MM.1S (cell line): ENCODE results near the gene PALM2AKAP2.
A peak's percentile ranks its signal among the peaks of the same experiment; 100 is the strongest.

ENCODE experiments used
- DNase-seq: peaks from one replicate; pipeline ENCODE4 v3.0.0-alpha.2; 2015
- H2AFZ ChIP-seq: fragments of 300-600 bp; sonication (generic); 2 replicates; pipeline ENCODE4 v1.6.0; 2016; ENCODE audit warnings: antibody characterized with exemption, low read length
- H3F3A ChIP-seq: fragments of 300-600 bp; sonication (generic); 2 replicates; pipeline ENCODE4 v1.6.1; 2016; ENCODE audit warnings: mild to moderate bottlenecking, antibody characterized with exemption, low read length, moderate library complexity, mixed read lengths; ENCODE audit not compliant: insufficient read depth
- H3K27ac ChIP-seq: fragments of 300-600 bp; sonication (generic); 2 replicates; pipeline ENCODE4 v1.5.1; 2016; ENCODE audit warnings: mild to moderate bottlenecking, low read length
- H3K27me3 ChIP-seq: fragments of 300-600 bp; sonication (generic); replicated peaks from 2 replicates; pipeline ENCODE4 v1.6.0; 2016; ENCODE audit warnings: low read length; ENCODE audit not compliant: insufficient read depth
- H3K36me3 ChIP-seq: fragments of 300-600 bp; sonication (generic); replicated peaks from 2 replicates; pipeline ENCODE4 v1.6.1; 2016; ENCODE audit warnings: mild to moderate bottlenecking, low read length, mixed read lengths; ENCODE audit not compliant: insufficient read depth
- H3K4me1 ChIP-seq: fragments of 300-600 bp; sonication (generic); 2 replicates; pipeline ENCODE4 v1.6.1; 2016; ENCODE audit warnings: low read length, mixed read lengths
- H3K4me2 ChIP-seq: fragments of 300-600 bp; sonication (generic); 2 replicates; pipeline ENCODE4 v1.6.0; 2016; ENCODE audit warnings: low read depth, low read length
- H3K4me3 ChIP-seq: fragments of 300-600 bp; sonication (generic); 2 replicates; pipeline ENCODE4 v1.5.1; 2016; ENCODE audit warnings: low read length, mixed read lengths
- H3K79me2 ChIP-seq: fragments of 300-600 bp; sonication (generic); 2 replicates; pipeline ENCODE4 v1.6.1; 2016; ENCODE audit warnings: mixed run types, low read length, mixed read lengths
- H3K9ac ChIP-seq: fragments of 300-600 bp; sonication (generic); 2 replicates; pipeline ENCODE4 v1.6.1; 2016; ENCODE audit warnings: low read length, mixed read lengths
- H3K9me2 ChIP-seq: fragments of 300-600 bp; sonication (generic); replicated peaks from 2 replicates; pipeline ENCODE4 v1.6.1; 2016; ENCODE audit warnings: mild to moderate bottlenecking, low read length, mixed read lengths; ENCODE audit not compliant: insufficient read depth
- H3K9me3 ChIP-seq: fragments of 300-600 bp; sonication (generic); replicated peaks from 2 replicates; pipeline ENCODE4 v1.6.1; 2016; ENCODE audit warnings: mild to moderate bottlenecking, low read length, mixed read lengths; ENCODE audit not compliant: insufficient read depth
- H4K20me1 ChIP-seq: fragments of 300-600 bp; sonication (generic); 2 replicates; pipeline ENCODE4 v1.6.1; 2016; ENCODE audit warnings: mild to moderate bottlenecking, low read length, moderate library complexity, mixed read lengths; ENCODE audit not compliant: insufficient read depth
- EZH2 ChIP-seq: fragments of 300-600 bp; sonication (generic); optimal IDR thresholded peaks from 2 replicates; pipeline ENCODE3; 2017; ENCODE audit warnings: low read depth, mild to moderate bottlenecking, antibody characterized with exemption, low read length, mixed read lengths
- EZH2phosphoT487 ChIP-seq: fragments of 300-600 bp; sonication (generic); IDR thresholded peaks from 2 replicates; pipeline ENCODE4 v1.6.1; 2018; ENCODE audit warnings: antibody characterized with exemption, low read length
- TF ChIP-seq, protein P1 (sequence below): fragments of 300-600 bp; sonication (generic); IDR thresholded peaks from 2 replicates; pipeline ENCODE4 v1.5.1; 2016; ENCODE audit warnings: antibody characterized with exemption, low read length, mixed read lengths

The PALM2AKAP2 gene

DNA sequence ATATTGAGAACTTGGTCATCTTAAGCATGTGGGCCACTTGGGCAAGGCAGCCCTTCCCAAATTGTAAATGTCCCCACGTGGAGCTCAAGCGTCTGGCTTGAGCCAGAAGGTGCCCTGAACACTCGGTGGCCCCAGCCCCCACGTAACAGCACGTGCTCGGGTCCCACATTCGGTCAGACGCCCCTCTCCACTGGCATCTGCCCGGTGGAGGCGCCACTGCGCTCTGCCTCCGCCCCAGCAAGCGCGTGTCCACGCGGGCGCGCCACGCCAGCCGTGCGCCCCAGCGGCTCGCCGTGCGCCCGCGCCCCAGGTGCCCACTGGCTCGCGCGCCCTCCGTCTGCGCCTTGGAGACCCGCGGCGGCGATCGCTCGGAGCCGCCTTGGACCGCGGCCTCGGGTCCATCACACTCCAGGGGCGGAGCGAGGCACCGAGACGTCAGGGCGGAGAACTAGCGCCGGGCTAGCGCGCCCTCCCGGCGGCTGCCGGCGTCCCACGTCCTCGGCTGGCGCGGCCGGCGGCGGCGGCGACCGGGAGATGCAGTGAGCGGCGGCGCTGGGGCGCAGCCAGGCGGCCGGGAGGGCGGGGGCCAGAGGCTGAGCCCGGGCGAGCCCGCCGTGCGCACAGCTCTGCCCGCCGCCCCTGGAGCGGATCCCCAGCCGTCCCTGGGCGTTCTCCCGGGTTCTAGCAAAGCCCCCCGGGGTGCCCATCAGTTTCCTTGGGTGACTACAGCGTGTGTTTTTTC is at the start of gene PALM2AKAP2:
PALM2AKAP2 (plus strand) TSS at position 488 of the 742 bp plus-strand sequence. CDS start 291 bp downstream, outside the sequence.
- peak; percentile 33 for DNase-seq
- no peak within 1 kb of the TSS for H3K9ac ChIP-seq
- no peaks in the 10 kb centered on the region for H3K9me2 ChIP-seq
- no peaks in the 10 kb centered on the region for H3F3A ChIP-seq
- H3K4me1 ChIP-seq = no peaks in the 10 kb centered on the region
- peak within 1 kb of the TSS; percentile 67 for H2AFZ ChIP-seq
- H3K4me3 ChIP-seq = peak within 1 kb of the TSS; percentile 60
- no peaks in the 10 kb centered on the region for H3K36me3 ChIP-seq
- H3K4me2 ChIP-seq = peak within 1 kb of the TSS; percentile 61
- no peaks in the 10 kb centered on the region; the same call in 1 of the 2 replicates for H3K27me3 ChIP-seq
- no peaks in the 10 kb centered on the region for H4K20me1 ChIP-seq
- H3K9me3 ChIP-seq = no peaks in the 10 kb centered on the region
- H3K27ac ChIP-seq = no peak within 1 kb of the TSS
- no peak for TF ChIP-seq EZH2
- TF ChIP-seq, protein P1, sequence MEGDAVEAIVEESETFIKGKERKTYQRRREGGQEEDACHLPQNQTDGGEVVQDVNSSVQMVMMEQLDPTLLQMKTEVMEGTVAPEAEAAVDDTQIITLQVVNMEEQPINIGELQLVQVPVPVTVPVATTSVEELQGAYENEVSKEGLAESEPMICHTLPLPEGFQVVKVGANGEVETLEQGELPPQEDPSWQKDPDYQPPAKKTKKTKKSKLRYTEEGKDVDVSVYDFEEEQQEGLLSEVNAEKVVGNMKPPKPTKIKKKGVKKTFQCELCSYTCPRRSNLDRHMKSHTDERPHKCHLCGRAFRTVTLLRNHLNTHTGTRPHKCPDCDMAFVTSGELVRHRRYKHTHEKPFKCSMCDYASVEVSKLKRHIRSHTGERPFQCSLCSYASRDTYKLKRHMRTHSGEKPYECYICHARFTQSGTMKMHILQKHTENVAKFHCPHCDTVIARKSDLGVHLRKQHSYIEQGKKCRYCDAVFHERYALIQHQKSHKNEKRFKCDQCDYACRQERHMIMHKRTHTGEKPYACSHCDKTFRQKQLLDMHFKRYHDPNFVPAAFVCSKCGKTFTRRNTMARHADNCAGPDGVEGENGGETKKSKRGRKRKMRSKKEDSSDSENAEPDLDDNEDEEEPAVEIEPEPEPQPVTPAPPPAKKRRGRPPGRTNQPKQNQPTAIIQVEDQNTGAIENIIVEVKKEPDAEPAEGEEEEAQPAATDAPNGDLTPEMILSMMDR = no peak
- TF ChIP-seq EZH2phosphoT487 = no peak
- no peaks in the 10 kb centered on the region for H3K79me2 ChIP-seq

DNA sequence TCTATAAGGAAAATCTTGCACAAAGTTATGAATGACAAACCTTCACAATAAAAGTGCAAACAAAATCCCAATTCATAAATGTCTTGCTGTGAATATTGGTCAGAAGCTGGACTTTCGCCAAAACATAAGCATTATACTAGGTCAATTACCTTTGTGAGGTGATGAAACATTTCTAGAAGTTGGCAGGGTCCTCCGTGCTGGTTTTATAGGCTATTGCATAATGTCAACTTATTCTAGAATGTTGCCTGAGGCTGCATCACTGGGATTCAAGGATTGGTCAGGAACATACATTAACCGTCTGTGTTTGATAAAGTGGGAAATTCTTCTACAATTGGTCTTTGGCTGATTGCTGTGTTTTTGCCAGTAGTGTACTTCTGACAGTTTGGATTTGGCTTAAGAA is 49.8 kb upstream of the PALM2AKAP2 start:
- no peaks in the 10 kb centered on the region for H3K36me3 ChIP-seq
- TF ChIP-seq, protein P1 = no peak
- no peak for TF ChIP-seq EZH2
- no peak for TF ChIP-seq EZH2phosphoT487
- no peak overlapping the region for H3K9ac ChIP-seq
- H4K20me1 ChIP-seq = no peaks in the 10 kb centered on the region
- H3K9me3 ChIP-seq = no peaks in the 10 kb centered on the region
- no peaks in the 10 kb centered on the region for H3K27me3 ChIP-seq
- H3K9me2 ChIP-seq = no peaks in the 10 kb centered on the region
- H3K4me3 ChIP-seq = no peak overlapping the region
- H3K4me1 ChIP-seq = peaks cover 9% of the 10 kb centered on the region; the same call in 1 of the 2 replicates
- no peaks in the 10 kb centered on the region for H3F3A ChIP-seq
- DNase-seq = no peak
- H2AFZ ChIP-seq = no peak overlapping the region
- H3K27ac ChIP-seq = no peak overlapping the region
- H3K4me2 ChIP-seq = no peak overlapping the region
- H3K79me2 ChIP-seq = no peaks in the 10 kb centered on the region

DNA sequence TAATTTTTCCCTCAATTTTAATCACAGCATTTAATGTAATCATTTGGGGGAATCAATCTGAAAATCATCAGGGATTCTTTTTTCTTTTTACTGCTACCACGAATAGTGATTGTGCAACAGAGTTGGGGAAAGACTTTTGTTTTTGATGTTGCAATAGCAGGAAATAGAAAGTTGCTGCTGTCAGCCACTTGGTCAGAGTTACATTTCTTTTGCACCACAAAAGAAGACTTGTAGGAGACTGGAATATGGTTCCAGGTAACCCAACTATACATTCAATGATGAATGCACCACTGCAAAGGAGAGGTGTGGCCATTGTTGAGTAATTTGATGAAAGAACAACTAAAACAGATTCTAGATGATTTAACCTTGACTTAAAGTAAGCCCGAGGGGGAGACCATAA is 46.3 kb upstream of the PALM2AKAP2 start:
- no peak overlapping the region for H3K9ac ChIP-seq
- H3K4me3 ChIP-seq = no peak overlapping the region
- peaks cover 9% of the 10 kb centered on the region; the same call in 1 of the 2 replicates for H3K4me1 ChIP-seq
- no peaks in the 10 kb centered on the region for H3F3A ChIP-seq
- no peaks in the 10 kb centered on the region for H3K36me3 ChIP-seq
- no peaks in the 10 kb centered on the region for H3K27me3 ChIP-seq
- DNase-seq = peak; percentile 41
- H3K9me3 ChIP-seq = no peaks in the 10 kb centered on the region
- no peak overlapping the region for H3K27ac ChIP-seq
- H3K9me2 ChIP-seq = no peaks in the 10 kb centered on the region
- no peaks in the 10 kb centered on the region for H4K20me1 ChIP-seq
- no peak overlapping the region for H3K4me2 ChIP-seq
- no peaks in the 10 kb centered on the region for H3K79me2 ChIP-seq
- no peak overlapping the region for H2AFZ ChIP-seq
- TF ChIP-seq, protein P1 = no peak
- TF ChIP-seq EZH2phosphoT487 (no peak), EZH2 (no peak)
